Glomerular visceral epithelial cell (primary cell): ENCODE measurements around the gene FKBP5.
"Not testable (repeated sequence)": the region's sequence is repeated elsewhere in the genome, so short reads cannot be mapped to it uniquely, and the experiment has no call there.

Experiments used
- DNase-seq: peaks from one replicate; pipeline ENCODE4 v3.0.0-alpha.2; 2016; ENCODE audit errors: extremely low spot score

Gene FKBP5

GRCh38 chr6:35688605-35689322 is at the start of gene FKBP5:
FKBP5 (minus strand) TSS chr6:35688915; CDS start chr6:35642824, 46,091 bp downstream.
- DNase-seq = peak; percentile 92

GRCh38 chr6:35737413-35738211 is 48.9 kb upstream of the FKBP5 start:
- peak; percentile 67 for DNase-seq

GRCh38 chr6:35736982-35737412 is 48.3 kb upstream of the FKBP5 start, which contains the start of gene ARMC12:
ARMC12 (plus strand) TSS chr6:35737032; CDS start chr6:35737109, 77 bp downstream.
- no peak for DNase-seq

DNA sequence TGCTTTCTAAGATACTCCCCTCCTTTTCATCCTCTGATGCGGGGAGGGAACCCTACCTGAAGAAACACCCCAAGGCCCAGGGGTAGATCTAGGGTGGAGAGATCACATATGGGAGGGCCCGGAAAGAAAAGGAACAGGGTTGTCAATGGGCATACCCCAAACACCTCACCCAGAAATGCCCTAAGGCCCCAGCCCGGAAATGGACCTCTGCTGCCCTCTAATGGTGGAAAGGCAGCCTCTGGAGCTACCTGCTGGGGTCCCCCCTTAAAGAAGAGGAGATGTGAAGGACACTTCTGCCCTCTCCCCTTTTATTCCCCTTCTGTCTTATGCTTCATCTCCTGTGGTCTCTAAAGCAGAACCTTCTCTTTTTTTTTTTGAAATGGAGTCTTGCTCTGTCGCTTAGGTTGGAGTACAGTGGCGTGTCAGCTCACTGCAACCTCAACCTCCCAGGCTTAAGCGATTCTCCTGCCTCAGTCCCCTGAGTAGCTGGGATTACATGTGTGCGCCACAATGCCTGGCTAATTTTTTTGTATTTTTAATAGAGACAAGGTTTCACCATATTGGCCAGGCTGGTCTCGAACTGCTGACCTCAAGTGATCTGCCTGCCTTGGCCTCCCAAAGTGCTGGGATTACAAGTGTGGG is 47.7 kb upstream of the FKBP5 start:
- peak; percentile 66 for DNase-seq

DNA sequence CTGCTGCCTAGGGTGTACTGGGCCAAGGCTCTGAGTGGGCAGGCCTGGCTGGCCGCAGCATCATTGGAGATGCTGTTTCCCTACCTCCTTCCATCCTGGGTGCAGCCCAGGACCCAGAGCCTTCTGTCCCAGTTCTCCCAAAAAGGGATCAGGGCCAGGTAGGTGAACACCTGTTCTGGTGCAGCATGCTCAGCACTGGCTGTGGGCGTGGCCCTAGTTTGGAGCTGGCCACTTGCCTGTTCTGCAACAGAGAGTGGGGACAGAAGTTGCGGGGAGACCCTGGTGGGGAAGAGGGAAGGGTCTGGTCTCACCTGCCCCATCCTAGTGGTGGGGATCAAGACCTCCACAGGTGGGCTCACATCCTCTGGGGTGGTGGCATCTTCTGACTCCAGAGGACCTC is 46.7 kb upstream of the FKBP5 start:
- DNase-seq = no peak

- not testable (repeated sequence) for DNase-seq
These were observed 45.6 kb upstream of the FKBP5 start for GRCh38 chr6:35734319-35734718.

GRCh38 chr6:35733633-35734032 is 44.9 kb upstream of the FKBP5 start:
- no peak for DNase-seq

DNA sequence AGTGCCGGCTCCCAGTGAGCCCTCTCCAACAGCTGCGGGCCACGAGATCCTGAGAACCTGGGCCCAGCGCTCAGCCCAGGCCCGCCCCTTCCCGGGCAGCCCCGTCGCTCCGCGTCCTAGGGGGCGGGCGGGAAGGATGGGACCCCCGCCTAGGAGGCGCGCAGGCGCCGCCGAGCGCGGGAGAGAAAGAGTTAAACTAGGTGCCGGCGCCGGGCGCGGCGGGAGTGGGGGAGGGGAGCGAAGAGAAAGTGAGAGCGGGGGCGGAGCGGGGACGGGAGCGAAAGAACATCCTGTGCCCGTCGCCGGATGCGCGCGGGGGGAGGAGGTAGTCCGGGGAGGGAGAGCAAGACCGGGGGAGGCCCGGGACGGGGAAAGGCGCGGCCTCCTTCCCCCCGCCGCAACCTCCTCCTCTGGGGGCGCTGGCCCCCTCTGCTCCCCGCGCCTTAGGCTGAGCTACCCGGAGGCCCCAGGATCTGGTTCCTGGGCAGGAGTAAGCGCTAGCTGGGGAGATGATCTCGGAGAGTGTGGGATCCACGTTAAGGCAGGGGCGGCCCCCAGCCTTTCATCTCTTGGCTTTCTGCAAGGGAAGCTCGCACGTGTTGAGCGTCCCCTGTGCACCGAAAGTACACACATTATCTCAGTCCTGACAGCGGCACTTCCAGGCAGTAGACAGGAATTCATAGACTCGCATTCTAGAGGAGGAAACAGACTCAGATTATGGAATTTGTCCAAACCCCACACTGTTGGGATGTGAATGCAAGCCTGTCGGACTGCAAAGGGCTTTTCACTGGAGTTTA is 43.2 kb upstream of the FKBP5 start:
- DNase-seq = peak; percentile 80

GRCh38 chr6:35731414-35731735 is 42.7 kb upstream of the FKBP5 start:
- peak; percentile 75 for DNase-seq

DNA sequence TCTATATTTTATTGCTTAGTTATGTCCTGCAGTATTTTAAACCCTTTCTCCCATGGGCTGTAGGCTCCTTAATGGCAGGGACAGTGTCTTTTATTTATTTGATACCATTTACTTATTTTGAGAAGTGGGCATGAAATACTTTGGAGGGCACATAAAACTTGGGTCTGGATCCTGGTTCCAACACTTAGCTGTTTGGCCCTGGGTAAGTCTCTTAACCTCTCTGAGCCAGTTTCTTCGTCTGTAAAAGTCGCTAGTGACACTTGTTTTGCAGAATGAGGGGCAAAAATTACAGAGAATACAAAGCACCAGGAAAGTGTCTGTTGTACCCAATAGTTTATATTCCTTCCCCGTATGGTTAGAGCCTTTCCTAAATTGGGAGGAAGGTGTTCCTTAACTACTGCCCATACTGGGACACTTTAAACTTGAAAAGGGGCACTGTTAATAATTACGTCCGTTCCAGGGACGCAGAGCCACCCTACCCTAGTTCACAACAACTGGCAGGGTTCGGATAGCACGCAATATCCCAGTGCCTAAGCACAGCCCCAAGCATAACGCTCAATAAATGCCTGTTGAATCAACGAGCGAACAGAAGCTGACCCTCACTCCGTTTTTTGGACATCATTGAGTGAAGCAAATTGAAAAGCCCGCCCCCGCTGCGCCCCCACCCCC is 42.2 kb upstream of the FKBP5 start:
- DNase-seq = no peak

DNA sequence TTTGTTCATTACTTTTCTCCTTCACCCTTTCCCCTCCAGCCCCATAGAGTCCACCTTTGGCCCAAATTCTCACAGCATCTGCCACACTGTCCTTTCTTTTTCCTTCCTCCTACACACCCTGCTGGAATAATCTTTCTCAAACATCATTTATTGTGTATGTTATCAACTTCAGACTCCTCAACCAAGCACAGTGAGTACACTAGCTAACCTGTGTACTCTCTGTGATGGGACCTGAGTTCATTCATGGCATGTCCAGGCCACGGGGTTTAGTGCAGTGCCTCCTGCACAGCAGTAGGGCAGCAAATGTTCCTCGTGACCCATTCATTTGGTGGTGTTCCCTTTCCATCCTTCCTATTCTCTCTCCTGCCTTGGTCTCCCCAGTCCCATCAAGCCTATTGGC is 41.0 kb upstream of the FKBP5 start:
- DNase-seq = no peak

GRCh38 chr6:35728683-35729678 is 40.3 kb upstream of the FKBP5 start:
- DNase-seq = no peak

- DNase-seq = peak; percentile 96
These were observed 39.4 kb upstream of the FKBP5 start for GRCh38 chr6:35727935-35728682.

DNA sequence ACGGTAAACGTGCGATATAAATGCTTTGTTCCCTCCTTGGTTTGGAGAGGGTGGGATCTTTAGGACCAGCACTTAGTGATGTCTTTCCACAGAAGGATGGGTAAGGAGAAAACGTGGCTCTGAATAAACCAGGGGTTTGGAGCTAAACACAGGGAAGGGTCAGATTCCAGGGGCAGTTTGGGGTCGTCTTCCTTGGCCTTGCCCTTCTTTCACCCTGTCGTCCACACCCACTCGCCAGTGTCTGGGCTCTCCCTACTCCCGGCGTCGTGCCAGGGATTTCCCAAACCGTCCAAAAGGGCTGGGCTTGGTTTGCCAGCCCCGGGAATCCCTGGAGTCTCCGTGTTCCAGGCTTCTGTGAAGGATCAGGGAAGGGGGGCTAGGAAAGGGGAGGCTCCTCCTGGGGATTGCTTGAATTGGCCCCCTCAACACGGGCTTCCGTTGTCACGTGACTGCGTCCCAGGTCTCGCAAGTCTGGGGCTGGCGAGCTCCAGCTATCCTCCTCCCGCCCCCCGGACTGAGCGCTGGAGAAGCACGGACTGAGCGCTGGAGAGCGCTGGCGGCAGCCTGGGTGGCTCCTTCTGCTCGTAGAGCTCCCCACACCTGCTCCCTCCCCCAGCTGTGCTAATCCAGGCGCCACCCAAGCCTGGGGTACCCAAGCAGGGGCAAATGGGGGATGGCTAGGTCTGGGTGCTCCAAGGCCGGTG is 38.7 kb upstream of the FKBP5 start:
- DNase-seq = peak; percentile 66

DNA sequence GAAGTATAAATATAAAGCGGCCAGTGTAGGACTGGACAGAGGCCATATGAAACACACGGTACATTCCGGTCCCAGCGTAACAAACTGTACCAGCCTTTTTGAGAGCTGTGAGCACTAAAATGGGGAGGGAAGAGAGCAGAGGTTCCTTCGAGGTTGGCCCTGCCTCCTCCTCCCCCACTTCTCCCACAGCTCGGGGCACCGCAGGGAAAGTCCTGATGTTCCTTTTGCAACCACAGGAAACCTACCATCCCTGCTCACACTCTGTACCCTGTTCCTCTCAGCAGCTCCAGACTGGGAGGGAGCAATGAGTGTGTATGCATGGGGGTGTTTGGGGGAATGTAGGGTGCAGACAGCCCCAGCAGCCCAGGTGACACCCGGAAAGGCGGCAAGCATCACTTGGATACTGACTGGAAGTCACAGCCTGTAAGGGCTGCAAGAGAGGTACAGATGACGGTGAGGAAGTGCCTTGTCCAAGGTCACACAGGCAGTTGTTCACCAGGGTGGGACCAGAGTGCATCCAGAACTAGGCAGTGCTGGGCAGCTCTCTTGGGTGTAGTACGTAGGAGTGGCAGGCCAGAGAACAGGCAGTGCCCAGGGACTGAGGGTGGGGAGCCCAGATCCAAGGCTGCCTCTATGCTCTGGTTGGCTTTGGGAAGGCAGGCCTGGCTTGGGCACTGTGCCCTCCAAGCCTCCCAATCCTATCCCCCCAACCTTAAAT is 37.2 kb upstream of the FKBP5 start:
- no peak for DNase-seq

DNA sequence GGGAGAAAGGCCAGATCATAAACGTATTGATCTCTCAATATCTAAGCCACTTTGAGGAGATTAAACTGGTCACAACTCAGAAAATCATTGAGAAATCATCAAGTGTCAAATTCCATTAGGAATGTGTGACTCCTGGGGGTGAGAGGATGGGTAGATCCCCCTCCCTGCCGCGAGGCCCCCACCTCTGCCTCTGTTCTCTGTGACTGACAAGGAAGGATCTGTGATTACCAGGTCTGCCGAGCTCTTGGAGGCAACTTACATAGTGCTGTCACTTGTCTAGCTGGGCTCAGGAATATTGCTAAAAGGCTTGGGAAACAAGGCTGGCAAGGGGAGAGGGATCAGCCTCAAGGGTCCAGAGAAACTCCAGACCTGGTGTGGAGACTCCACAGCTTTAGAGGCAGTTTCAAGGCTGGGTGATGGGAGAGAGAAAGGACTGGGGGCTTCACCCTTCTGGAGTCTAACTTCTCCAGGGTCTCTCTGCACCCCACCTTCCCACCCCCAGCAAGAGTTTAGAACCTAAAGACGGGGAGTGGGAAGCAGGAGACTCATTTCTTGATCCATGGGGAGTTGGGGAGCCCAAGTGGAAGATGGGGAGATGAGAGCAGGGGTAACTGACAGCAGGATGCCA is 36.5 kb upstream of the FKBP5 start:
- DNase-seq = no peak

GRCh38 chr6:35724471-35724870 is 35.8 kb upstream of the FKBP5 start:
- DNase-seq = no peak

DNA sequence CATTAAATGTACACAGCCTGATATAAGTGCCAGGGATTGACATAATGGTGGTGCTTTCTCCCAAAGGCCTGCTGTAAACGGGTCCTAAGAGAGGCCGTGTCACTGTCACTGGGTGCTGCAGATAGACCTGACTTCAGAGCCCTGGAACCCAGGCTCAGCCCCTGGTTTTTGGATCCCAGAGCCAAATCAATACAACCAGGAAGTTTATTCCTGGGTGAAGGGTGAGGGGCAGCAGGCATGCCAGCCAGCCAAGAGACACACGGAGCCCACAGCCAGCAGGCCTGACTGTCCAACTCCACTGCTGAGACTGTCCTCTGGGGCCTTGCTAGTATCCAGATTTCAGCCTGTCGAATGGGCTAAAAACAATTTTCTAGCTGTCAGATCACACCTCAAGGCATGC is 35.3 kb upstream of the FKBP5 start:
- DNase-seq = no peak
